Measurements from ENCODE around the gene PNPLA4.

The PNPLA4 gene

DNA sequence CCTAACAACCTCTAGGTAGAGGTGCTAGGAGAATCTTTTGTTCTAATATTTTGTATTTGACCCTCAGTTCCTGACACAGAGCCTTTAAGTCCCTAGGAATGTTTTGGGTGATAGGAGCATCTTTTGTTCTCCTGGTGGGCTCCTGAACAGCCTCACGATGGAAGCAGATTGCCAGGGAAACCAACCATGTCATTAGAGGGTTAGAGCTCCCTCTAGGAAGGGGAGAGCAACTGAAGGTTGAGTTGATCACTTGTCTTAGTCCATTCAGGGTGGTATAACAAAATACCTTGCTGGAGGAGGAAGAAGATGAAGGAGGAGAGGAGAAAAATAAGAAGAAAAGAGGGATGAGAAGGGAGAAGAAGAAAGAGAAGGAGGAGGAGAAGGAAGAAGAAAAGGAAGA is 75.0 kb downstream of the PNPLA4 start:
- no peak for DNase-seq
